ENCODE measurements around the gene SH3YL1. TPM values are rescaled to one million over a fixed set of nuclear protein-coding genes. Genes with fewer than 3 reads are reported as not detected.

SH3YL1 gene
- total and polyA plus RNA-seq, 2 of the 4 experiments (the other 2 are of a cell fraction), result 18.1 to 21.2 TPM

DNA sequence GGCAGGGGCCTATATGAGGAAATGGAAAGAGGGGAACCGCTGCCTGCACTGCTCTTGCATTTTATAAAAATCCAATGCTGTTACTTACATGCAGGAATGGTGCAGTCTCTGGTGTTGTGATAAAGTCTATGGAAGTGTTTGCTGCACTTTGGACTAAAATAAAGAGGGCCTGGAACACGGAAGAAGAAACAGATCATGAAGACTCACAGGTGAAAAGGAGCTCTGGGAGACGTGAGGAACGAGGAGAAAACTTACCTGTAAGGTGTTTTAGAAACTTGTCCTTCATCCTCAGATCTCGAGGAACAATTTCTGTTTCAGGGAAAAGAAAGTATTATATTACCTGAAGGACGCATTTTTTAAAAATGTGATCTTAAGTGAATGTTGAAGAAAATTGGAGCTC is 22.2 kb upstream of the SH3YL1 start:
- no peak for ATAC-seq (ENCODE audit: low read depth)
- Histone ChIP-seq H2BK5ac (ENCODE audit: low read depth, low read length, poor library complexity, severe bottlenecking) (no peak overlapping the region), H2AK5ac (ENCODE audit: low read depth, low read length) (no peak overlapping the region), H4K5ac (ENCODE audit: low read depth, low read length) (no peak overlapping the region), H4K20me1 (ENCODE audit: insufficient read depth, low read length) (no peaks in the 10 kb centered on the region), H2BK20ac (ENCODE audit: low read depth, low read length) (no peak overlapping the region), H2AFZ (replicated peaks; ENCODE audit: low read length, poor library complexity) (no peak overlapping the region), H2AK9ac (replicated peaks; ENCODE audit: low read depth, low read length, poor library complexity) (no peak overlapping the region), H3K9ac (ENCODE audit: low read depth, low read length) (no peak overlapping the region), H3K4ac (ENCODE audit: low read depth, low read length) (no peak overlapping the region), H3K79me1 (ENCODE audit: low read depth in 1 of 2, low read length in 2 of 2) (no peaks in the 10 kb centered on the region), H4K8ac (ENCODE audit: low read depth in 2 of 2, low read length in 2 of 2) (no peak overlapping the region), H3K23ac (ENCODE audit: low read depth, low read length) (no peak overlapping the region), H2BK120ac (ENCODE audit: low read depth, low read length) (no peak overlapping the region), H3K4me1 (ENCODE audit: control insufficient read depth, insufficient read depth, low read length) (peaks cover 11% of the 10 kb centered on the region), H3K36me3 (ENCODE audit: control insufficient read depth, insufficient read depth, low read length) (peaks cover 7% of the 10 kb centered on the region), H3K9me3 (ENCODE audit: control insufficient read depth, insufficient read depth, low read length) (no peaks in the 10 kb centered on the region), H4K91ac (ENCODE audit: insufficient read depth, low read depth, low read length) (no peak overlapping the region), H3K18ac (ENCODE audit: low read depth, low read length) (no peak overlapping the region), H3K4me2 (ENCODE audit: low read depth, low read length) (no peak overlapping the region), H3K9me1 (ENCODE audit: insufficient read depth, low read length) (peaks cover 9% of the 10 kb centered on the region; the same call in 1 of the 2 replicates), H3K4me3 (ENCODE audit: insufficient read depth, low read depth, low read length) (no peak overlapping the region), H3K56ac (ENCODE audit: extremely low read depth, insufficient read depth, low read length) (no peak overlapping the region), H3K14ac (replicated peaks; ENCODE audit: low read depth, low read length) (no peak overlapping the region), H3K27ac (ENCODE audit: insufficient read depth, low read length) (no peak overlapping the region), H3K27me3 (ENCODE audit: control insufficient read depth, insufficient read depth, low read length) (peaks cover 24% of the 10 kb centered on the region), H2BK15ac (ENCODE audit: low read depth, low read length) (no peak overlapping the region)
- CTCF ChIA-PET, result interaction anchor here (0.6 to 1.6 kb wide), 2 partner anchors 12 to 1259 kb away, joined by 5 read pairs; no protein-coding TSS in a partner anchor
- intact Hi-C loops (cut with micrococcal nuclease) (no loop called here), in situ Hi-C loops (cut with MboI; ENCODE audit: low sequenced_read_pairs) (no loop called here), dilution Hi-C loops (cut with HindIII; ENCODE audit: low sequenced_read_pairs, unreplicated experiment) (no loop called here)
- POLR2A ChIA-PET (ENCODE audit: unreplicated experiment), result interaction anchor here (0.7 kb wide), 1 partner anchor 22 kb away, joined by 3 read pairs; no protein-coding TSS in a partner anchor
- BruUV-seq (replicated peaks), result no TSS peak
- WGBS, 2 experiments (ENCODE audit: extremely low coverage in 2 of 2, insufficient read length in 1 of 2), result 87% methylated on average over 3 of the region's 6 CpGs; no CpG with 5 or more reads in 1 of the 2 experiments
- DNase-seq, result no peak
- TF ChIP-seq MAZ (IDR thresholded peaks at IDR 0.05; ENCODE audit: borderline replicate concordance, low read depth, low read length), result no peak
- no peak for TF ChIP-seq RFX5 (IDR thresholded peaks at IDR 0.05; ENCODE audit: low read depth, low read length)
- no peak for TF ChIP-seq POLR2A (IDR thresholded peaks at IDR 0.05; ENCODE audit: low read depth, low read length)
- no peak for TF ChIP-seq NFE2L2 (IDR thresholded peaks at IDR 0.05; ENCODE audit: low read depth, low read length)
- TF ChIP-seq, protein P1, sequence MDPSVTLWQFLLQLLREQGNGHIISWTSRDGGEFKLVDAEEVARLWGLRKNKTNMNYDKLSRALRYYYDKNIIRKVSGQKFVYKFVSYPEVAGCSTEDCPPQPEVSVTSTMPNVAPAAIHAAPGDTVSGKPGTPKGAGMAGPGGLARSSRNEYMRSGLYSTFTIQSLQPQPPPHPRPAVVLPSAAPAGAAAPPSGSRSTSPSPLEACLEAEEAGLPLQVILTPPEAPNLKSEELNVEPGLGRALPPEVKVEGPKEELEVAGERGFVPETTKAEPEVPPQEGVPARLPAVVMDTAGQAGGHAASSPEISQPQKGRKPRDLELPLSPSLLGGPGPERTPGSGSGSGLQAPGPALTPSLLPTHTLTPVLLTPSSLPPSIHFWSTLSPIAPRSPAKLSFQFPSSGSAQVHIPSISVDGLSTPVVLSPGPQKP (IDR thresholded peaks at IDR 0.05; ENCODE audit: borderline replicate concordance, low read depth, low read length), result no peak
- no peak for TF ChIP-seq MXI1 (IDR thresholded peaks at IDR 0.05; ENCODE audit: borderline replicate concordance, low read depth, low read length)
- TF ChIP-seq SMC3 (IDR thresholded peaks at IDR 0.05; ENCODE audit: low read depth, low read length), result no peak

Data from IMR-90 (cell line).